H1 (cell line): ENCODE data around the gene PBXIP1. TPM values are rescaled to one million over a fixed set of nuclear protein-coding genes. Genes with fewer than 3 reads are reported as not detected.

Experiments used
- CTCF ChIA-PET: fragments of 300-600 bp; sonication (Branson Sonifier 250); formaldehyde crosslinking; loops from one replicate; lab custom pipeline; 2021; ENCODE audit not compliant: partially characterized antibody; lab: Charles Lee
- POLR2A ChIA-PET: fragments of 300-600 bp; sonication (Branson Sonifier 250); formaldehyde crosslinking; loops from one replicate; lab custom pipeline; 2021; ENCODE audit warnings: inconsistent platforms; ENCODE audit not compliant: partially characterized antibody; lab: Charles Lee
- DNase-seq, 2 experiments: peaks; one replicate each; pipeline versions ENCODE4 v3.0.0 to v3.0.0-alpha.2; 2010 to 2022; ENCODE audit warnings: low spot score in 2 of 2, low read depth in 1 of 2, mixed read lengths in 1 of 2
- FAIRE-seq: peaks from 2 replicates; lab custom pipeline; 2011; peaks lifted over from hg19 to GRCh38; lab: Jason Lieb, UNC
- H2AFZ ChIP-seq: 2 replicates; pipeline ENCODE4 v1.8.1; 2012; ENCODE audit warnings: low read length, inconsistent platforms
- H2AK5ac ChIP-seq: 2 replicates; pipeline ENCODE4 v1.6.1; 2013; ENCODE audit warnings: low read depth, low read length
- H2BK120ac ChIP-seq: replicated peaks from 2 replicates; pipeline ENCODE3; 2013; ENCODE audit warnings: low read depth, low read length, inconsistent platforms
- H2BK12ac ChIP-seq: 2 replicates; pipeline ENCODE4 v1.6.1; 2013; ENCODE audit warnings: low read depth, low read length
- H2BK15ac ChIP-seq: 2 replicates; pipeline ENCODE4 v1.6.1; 2013; ENCODE audit warnings: low read length
- H2BK20ac ChIP-seq: 2 replicates; pipeline ENCODE4 v1.6.1; 2013; ENCODE audit warnings: low read length
- H2BK5ac ChIP-seq: 2 replicates; pipeline ENCODE4 v1.6.1; 2013; ENCODE audit warnings: low read depth, low read length
- H3K14ac ChIP-seq: 2 replicates; pipeline ENCODE4 v1.6.1; 2013; ENCODE audit warnings: inconsistent platforms; ENCODE audit not compliant: insufficient read length
- H3K18ac ChIP-seq: 2 replicates; pipeline ENCODE4 v1.6.1; 2013; ENCODE audit warnings: low read length; ENCODE audit errors: extremely low read depth
- H3K23ac ChIP-seq: 2 replicates; pipeline ENCODE4 v1.6.1; 2013; ENCODE audit warnings: inconsistent platforms; ENCODE audit not compliant: insufficient read length
- H3K23me2 ChIP-seq: 2 replicates; pipeline ENCODE4 v1.6.1; 2013; ENCODE audit warnings: low read depth, low read length
- H3K27ac ChIP-seq: 2 replicates; pipeline ENCODE4 v1.6.1; 2011; ENCODE audit warnings: low read depth, low read length, inconsistent platforms
- H3K27me3 ChIP-seq, 4 experiments: replicated peaks in 1 of 4; 1 replicate in 1 of 4; 2 replicates in 3 of 4; pipeline versions ENCODE4 v1.6.1 to v1.8.1; 2011 to 2013; ENCODE audit warnings: low read length in 3 of 4, mild to moderate bottlenecking in 3 of 4, inconsistent platforms in 2 of 4, mixed read lengths in 2 of 4, moderate library complexity in 1 of 4; ENCODE audit not compliant: control insufficient read depth in 3 of 4, insufficient read depth in 3 of 4; ENCODE audit errors: extremely low read depth in 1 of 4
- H3K36me3 ChIP-seq, 4 experiments: 2 replicates each; pipeline versions ENCODE4 v1.6.1 to v1.8.1; 2011 to 2013; ENCODE audit warnings: mild to moderate bottlenecking in 4 of 4, low read length in 3 of 4, moderate library complexity in 2 of 4, control low read depth in 1 of 4, inconsistent platforms in 1 of 4; ENCODE audit not compliant: insufficient read depth in 4 of 4, control insufficient read depth in 2 of 4
- H3K4ac ChIP-seq: replicated peaks from 2 replicates; pipeline ENCODE3; 2013; ENCODE audit warnings: low read length, low read depth, mixed read lengths, inconsistent platforms; ENCODE audit not compliant: insufficient read length
- H3K4me1 ChIP-seq, 4 experiments: replicated peaks in 1 of 4; 1 replicate in 1 of 4; 2 replicates in 3 of 4; pipeline versions ENCODE4 v1.6.1 to v1.8.1; 2011 to 2013; ENCODE audit warnings: low read length in 3 of 4, inconsistent platforms in 2 of 4, mixed read lengths in 1 of 4; ENCODE audit not compliant: insufficient read depth in 4 of 4, control insufficient read depth in 3 of 4
- H3K4me2 ChIP-seq, 2 experiments: 2 replicates each; pipeline versions ENCODE4 v1.6.1 to v1.8.1; 2011 to 2013; ENCODE audit warnings: low read depth in 2 of 2, low read length in 2 of 2, control low read depth in 1 of 2, inconsistent platforms in 1 of 2, mild to moderate bottlenecking in 1 of 2; ENCODE audit not compliant: insufficient read depth in 1 of 2
- H3K4me3 ChIP-seq, 4 experiments: fragments of 200-600, 300-600 bp in 1 of 4; sonication (generic), shearing (Covaris generic), sonication (Bioruptor Twin) in 1 of 4; 2 replicates each; pipeline versions ENCODE4 v1.5.1 to v1.8.1; 2011 to 2016; ENCODE audit warnings: low read length in 4 of 4, low read depth in 3 of 4, control low read depth in 2 of 4, inconsistent platforms in 2 of 4, mild to moderate bottlenecking in 2 of 4, mixed read lengths in 1 of 4, moderate library complexity in 1 of 4; ENCODE audit not compliant: insufficient read depth in 2 of 4; ENCODE audit errors: extremely low read depth in 1 of 4
- H3K56ac ChIP-seq: replicated peaks from 2 replicates; pipeline ENCODE3; 2013; ENCODE audit warnings: low read depth, mild to moderate bottlenecking, mixed read lengths, low read length, inconsistent platforms; ENCODE audit not compliant: insufficient read length
- H3K79me1 ChIP-seq: 2 replicates; pipeline ENCODE4 v1.6.1; 2013; ENCODE audit warnings: low read depth, low read length, control low read depth
- H3K79me2 ChIP-seq, 2 experiments: 2 replicates each; pipeline versions ENCODE4 v1.6.1 to v1.8.1; 2012 to 2013; ENCODE audit warnings: low read length in 2 of 2, mild to moderate bottlenecking in 2 of 2, inconsistent platforms in 1 of 2; ENCODE audit not compliant: insufficient read depth in 2 of 2, control insufficient read depth in 1 of 2
- H3K9ac ChIP-seq, 4 experiments: replicated peaks in 1 of 4; 1 replicate in 1 of 4; 2 replicates in 3 of 4; pipeline versions ENCODE4 v1.6.1 to v1.8.1; 2011 to 2013; ENCODE audit warnings: low read depth in 3 of 4, low read length in 3 of 4, control low read depth in 2 of 4, mild to moderate bottlenecking in 2 of 4, moderate library complexity in 2 of 4, inconsistent platforms in 1 of 4; ENCODE audit errors: extremely low read depth in 1 of 4
- H3K9me3 ChIP-seq, 2 experiments: 2 replicates each; pipeline versions ENCODE4 v1.6.1 to v1.8.1; 2012 to 2013; ENCODE audit warnings: mild to moderate bottlenecking in 2 of 2, moderate library complexity in 2 of 2, control low read depth in 1 of 2, inconsistent platforms in 1 of 2, low read depth in 1 of 2, low read length in 1 of 2, mixed read lengths in 1 of 2; ENCODE audit not compliant: insufficient read depth in 2 of 2
- H4K20me1 ChIP-seq, 2 experiments: replicated peaks in 1 of 2; 2 replicates each; pipeline versions ENCODE3 to v1.8.1; 2011 to 2013; ENCODE audit warnings: inconsistent platforms in 2 of 2, low read length in 2 of 2, mild to moderate bottlenecking in 1 of 2; ENCODE audit not compliant: insufficient read depth in 2 of 2, control insufficient read depth in 1 of 2
- H4K5ac ChIP-seq: 2 replicates; pipeline ENCODE4 v1.6.1; 2013; ENCODE audit warnings: low read length, low read depth, mixed read lengths, inconsistent platforms; ENCODE audit not compliant: insufficient read length
- H4K8ac ChIP-seq: 2 replicates; pipeline ENCODE4 v1.8.0; 2013; ENCODE audit warnings: mild to moderate bottlenecking, moderate library complexity, low read length, inconsistent platforms; ENCODE audit not compliant: insufficient read depth; ENCODE audit errors: extremely low read depth
- H4K91ac ChIP-seq: replicated peaks from 2 replicates; pipeline ENCODE3; 2013; ENCODE audit warnings: low read length, mixed read lengths, inconsistent platforms; ENCODE audit not compliant: insufficient read length
- ASH2L ChIP-seq: fragments of 200-600, 300-600 bp; sonication (generic); IDR thresholded peaks from one replicate; pipeline ENCODE4 v1.7.1; 2017; ENCODE audit warnings: low read length
- BRCA1 ChIP-seq: IDR thresholded peaks from 2 replicates; pipeline ENCODE4 v1.6.1; 2012; ENCODE audit warnings: low read depth, low read length, improper control_type of control experiment
- CBX5 ChIP-seq: fragments of 300-800, 300-1000 bp; sonication (generic); IDR thresholded peaks from 2 replicates; pipeline ENCODE4 v1.7.1; 2016; ENCODE audit warnings: antibody characterized with exemption, low read length, low read depth
- CHD2 ChIP-seq: IDR thresholded peaks from 2 replicates; pipeline ENCODE4 v1.6.1; 2012; ENCODE audit warnings: low read length, improper control_type of control experiment
- EGR1 ChIP-seq: IDR thresholded peaks from 2 replicates; pipeline ENCODE4 v1.6.1; 2011; ENCODE audit warnings: low read depth, low read length, borderline replicate concordance
- EP300 ChIP-seq, 2 experiments: IDR thresholded peaks; 1 replicate in 1 of 2; 2 replicates in 1 of 2; pipeline ENCODE4 v1.6.1; 2011 to 2012; ENCODE audit warnings: low read depth in 2 of 2, low read length in 2 of 2, mild to moderate bottlenecking in 2 of 2, borderline replicate concordance in 1 of 2, inconsistent platforms in 1 of 2, moderate library complexity in 1 of 2
- HDAC6 ChIP-seq: IDR thresholded peaks from one replicate; pipeline ENCODE4 v1.7.1; 2012; ENCODE audit warnings: low read depth, mild to moderate bottlenecking, inconsistent platforms, low read length, moderate library complexity
- JUN ChIP-seq: IDR thresholded peaks from 2 replicates; pipeline ENCODE4 v1.6.1; 2011; ENCODE audit warnings: low read depth, mild to moderate bottlenecking, improper control_type of control experiment, low read length
- KDM5A ChIP-seq: fragments of 200-600 bp; IDR thresholded peaks from 2 replicates; pipeline ENCODE4 v1.7.1; 2012; ENCODE audit warnings: mild to moderate bottlenecking, low read length, inconsistent platforms, mixed read lengths
- SAP30 ChIP-seq: fragments of 300-600 bp; sonication (generic); IDR thresholded peaks from 2 replicates; pipeline ENCODE4 v1.7.1; 2012; ENCODE audit warnings: low read length, moderate library complexity, mild to moderate bottlenecking, inconsistent platforms; ENCODE audit not compliant: insufficient read depth, insufficient replicate concordance
- TCF12 ChIP-seq: IDR thresholded peaks from 2 replicates; pipeline ENCODE4 v1.6.1; 2011; ENCODE audit warnings: low read depth, mild to moderate bottlenecking, low read length
- WGBS, 2 experiments: shearing (Covaris generic) in 1 of 2; methylation state at CpG; one replicate each; pipeline versions ENCODE4 v1.1.6 to v1.1.7; 2013 to 2015; ENCODE audit warnings: low lambda C conversion rate in 2 of 2, mixed read lengths in 2 of 2, inconsistent platforms in 1 of 2, low coverage in 1 of 2, missing lambda C conversion rate in 1 of 2; ENCODE audit not compliant: insufficient replicate concordance in 2 of 2, insufficient coverage in 1 of 2, insufficient read length in 1 of 2; ENCODE audit errors: extremely low coverage in 1 of 2, missing lambda C conversion rate in 1 of 2; 5-methylcytosine and 5-hydroxymethylcytosine counted together
- polyA plus RNA-seq, 7 experiments: library from polyadenylated mRNA; depleted of rRNA in 3 of 7; stranded (reverse) in 5 of 7; unstranded in 2 of 7; fragments of >200 nt in 5 of 7; fragments of 200-250 nt in 2 of 7; gene quantifications; 1 replicate in 5 of 7; 2 replicates in 1 of 7; 4 replicates in 1 of 7; pipeline versions ENCODE4 v1.2.1 to v1.2.3, GENCODE V29; 2011 to 2013; ENCODE audit warnings: missing spikeins in 2 of 7, mixed read lengths in 2 of 7
- total RNA-seq: library from RNA; stranded (reverse); fragmentation: NEBNext Ultra II Directional; extraction: Animal tissue kit (Norgen Biotek cat#: 25700); gene quantifications from 2 replicates; pipeline ENCODE4 v1.2.1, GENCODE V29; 2021
- TF ChIP-seq, protein P1 (sequence below): IDR thresholded peaks from 2 replicates; pipeline ENCODE4 v1.6.1; 2011; ENCODE audit warnings: low read depth, mild to moderate bottlenecking, low read length; ENCODE audit not compliant: insufficient read depth

The PBXIP1 gene
- total and polyA plus RNA-seq, 2 of the 8 experiments (the other 6 are each of a cell fraction or from before 2014, with no cell fraction given), result 12.0 to 19.8 TPM

DNA sequence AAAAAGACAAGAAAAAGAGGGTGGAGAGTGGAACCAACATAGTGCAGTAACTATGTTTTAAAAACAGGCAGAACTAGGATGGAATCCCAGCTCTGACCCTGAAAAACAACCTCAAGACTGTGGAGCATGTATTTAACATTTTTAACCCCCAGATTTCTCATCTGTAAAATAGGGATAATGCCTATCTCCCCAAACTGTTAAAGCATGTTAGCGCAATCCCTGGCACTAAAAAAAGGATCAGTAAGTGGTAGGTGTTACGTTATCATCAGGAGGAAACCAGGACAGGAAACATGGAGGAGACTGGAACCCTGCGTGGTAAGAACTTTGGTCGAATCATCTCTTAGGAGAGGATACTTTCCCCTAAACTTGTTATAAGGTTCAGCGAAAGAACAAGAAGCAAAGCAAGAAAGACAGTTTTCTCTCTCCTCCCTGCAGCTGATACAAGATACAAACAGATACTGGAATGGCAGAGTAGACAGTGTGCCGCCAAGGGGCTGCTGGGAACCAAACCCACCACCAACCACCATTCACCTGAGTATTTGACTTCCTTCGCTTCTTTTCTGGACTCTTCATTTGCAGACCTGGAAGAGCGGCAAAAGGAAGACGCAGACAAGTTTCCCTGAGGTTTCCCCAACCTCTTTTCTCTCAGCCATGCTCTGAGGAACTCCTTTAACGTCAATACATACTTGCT, 4.7 kb upstream of the PBXIP1 start:
- peak overlapping the region; percentile 67 to 81 for H3K4me2 ChIP-seq
- no peak for DNase-seq
- peaks cover 0 to 13% of the 10 kb centered on the region in 2 experiments; a peak in 3 of 4 replicates for H3K79me2 ChIP-seq
- no peak overlapping the region for H2BK15ac ChIP-seq
- no peak overlapping the region for H2BK20ac ChIP-seq
- H3K9me3 ChIP-seq, result no peaks in the 10 kb centered on the region
- H4K20me1 ChIP-seq, result peaks cover 1 to 8% of the 10 kb centered on the region in 2 experiments
- H2BK5ac ChIP-seq, result no peak overlapping the region
- CTCF ChIA-PET, result interaction anchor here (0.6 to 8.2 kb wide), 8 partner anchors 10 to 775 kb away, joined by 3 to 113 read pairs (median 4); partner anchors contain the start of genes ADAM15, LENEP and SHC1
- H3K27me3 ChIP-seq, result no peaks in the 10 kb centered on the region; a peak in 1 of 7 replicates
- no peak overlapping the region for H4K91ac ChIP-seq
- POLR2A ChIA-PET, result interaction anchor here (0.9 to 18.6 kb wide), 10 partner anchors 9 to 392 kb away, joined by 3 to 662 read pairs (median 4); partner anchors contain the start of genes CHRNB2, CKS1B, FLAD1 and LENEP
- H3K27ac ChIP-seq, result no peak overlapping the region
- H3K14ac ChIP-seq, result no peak overlapping the region
- H4K5ac ChIP-seq, result no peak overlapping the region
- no peak overlapping the region for H2AK5ac ChIP-seq
- H3K56ac ChIP-seq, result no peak overlapping the region
- H3K4me3 ChIP-seq, result peak overlapping the region; percentile 50 to 84 (median 54)
- peaks cover 4 to 13% (median 6%) of the 10 kb centered on the region in 4 experiments for H3K4me1 ChIP-seq
- H3K23me2 ChIP-seq, result peaks cover 4% of the 10 kb centered on the region
- H2BK12ac ChIP-seq, result no peak overlapping the region
- H2AFZ ChIP-seq, result no peak overlapping the region
- peak overlapping the region in 3 of 4 experiments; percentile 12 to 96 (median 95); a peak in 5 of 7 replicates for H3K9ac ChIP-seq
- H3K23ac ChIP-seq, result no peak overlapping the region
- H2BK120ac ChIP-seq, result no peak overlapping the region
- no peak overlapping the region for H3K18ac ChIP-seq
- H3K36me3 ChIP-seq, result peaks cover 10 to 28% (median 23%) of the 10 kb centered on the region in 4 experiments; a peak in 7 of 8 replicates
- no peak overlapping the region for H4K8ac ChIP-seq
- WGBS, 2 experiments, result 74% methylated on average over 10 of the region's 10 CpGs; no CpG with 5 or more reads in 1 of the 2 experiments
- no peak for FAIRE-seq
- H3K4ac ChIP-seq, result no peak overlapping the region
- peaks cover 4% of the 10 kb centered on the region for H3K79me1 ChIP-seq
- TF ChIP-seq ASH2L (no peak), EGR1 (no peak), KDM5A (no peak), HDAC6 (no peak), CBX5 (no peak), CHD2 (no peak), TCF12 (no peak), EP300 (IDR thresholded peaks at IDR 0.05; ENCODE audit: borderline replicate concordance in 1 of 2, low read depth in 2 of 2, low read length in 2 of 2) (no peak), SAP30 (no peak), BRCA1 (no peak), JUN (no peak)
- TF ChIP-seq, protein P1, sequence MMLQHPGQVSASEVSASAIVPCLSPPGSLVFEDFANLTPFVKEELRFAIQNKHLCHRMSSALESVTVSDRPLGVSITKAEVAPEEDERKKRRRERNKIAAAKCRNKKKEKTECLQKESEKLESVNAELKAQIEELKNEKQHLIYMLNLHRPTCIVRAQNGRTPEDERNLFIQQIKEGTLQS, result no peak
